Neural progenitor cell (in vitro differentiated cells): ENCODE results near the gene PPFIA4. TPM values are rescaled to one million over a fixed set of nuclear protein-coding genes. Genes with fewer than 3 reads are reported as not detected.

Experiments used
- DNase-seq: peaks from one replicate; pipeline ENCODE4 v3.0.0-alpha.2; 2016; ENCODE audit warnings: low spot score
- H2AFZ ChIP-seq: fragments of 200-600 bp; sonication (generic); replicated peaks from 2 replicates; pipeline ENCODE4 v1.6.1; 2016; ENCODE audit warnings: antibody characterized with exemption
- H3F3A ChIP-seq: fragments of 200-600 bp; sonication (generic); 2 replicates; pipeline ENCODE4 v1.6.1; 2016; ENCODE audit warnings: antibody characterized with exemption, low read depth
- H3K27ac ChIP-seq: fragments of 200-600 bp; sonication (generic); 2 replicates; pipeline ENCODE4 v1.5.1; 2016; ENCODE audit warnings: mild to moderate bottlenecking
- H3K27me3 ChIP-seq: fragments of 200-600 bp; sonication (generic); 2 replicates; pipeline ENCODE4 v1.6.1; 2016; ENCODE audit warnings: mild to moderate bottlenecking, moderate library complexity
- H3K36me3 ChIP-seq: fragments of 200-600 bp; sonication (generic); 2 replicates; pipeline ENCODE4 v1.5.1; 2016
- H3K4me1 ChIP-seq: fragments of 200-600 bp; sonication (generic); 2 replicates; pipeline ENCODE4 v1.6.1; 2016; ENCODE audit warnings: mixed run types
- H3K4me2 ChIP-seq: fragments of 200-600 bp; sonication (generic); 2 replicates; pipeline ENCODE4 v1.6.1; 2016
- H3K4me3 ChIP-seq: fragments of 200-600 bp; sonication (generic); 2 replicates; pipeline ENCODE4 v1.5.1; 2016
- H3K79me2 ChIP-seq: fragments of 200-600 bp; sonication (generic); 2 replicates; pipeline ENCODE4 v1.6.1; 2016; ENCODE audit warnings: low read depth
- H3K9ac ChIP-seq: fragments of 200-600 bp; sonication (generic); 2 replicates; pipeline ENCODE4 v1.6.1; 2016
- H3K9me3 ChIP-seq: fragments of 200-600 bp; sonication (generic); 2 replicates; pipeline ENCODE4 v1.5.1; 2016; ENCODE audit warnings: low read depth
- H4K20me1 ChIP-seq: fragments of 200-600 bp; sonication (generic); 2 replicates; pipeline ENCODE4 v1.6.1; 2016; ENCODE audit warnings: low read depth
- H3K27ac Mint-ChIP-seq: 3 replicates; pipeline ENCODE4 v1.8.0; 2021; ENCODE audit warnings: mixed read lengths
- H3K27me3 Mint-ChIP-seq: 2 replicates; pipeline ENCODE4 v1.8.0; 2022; ENCODE audit warnings: low read depth, mild to moderate bottlenecking, inconsistent platforms, moderate library complexity, mixed read lengths; ENCODE audit not compliant: insufficient read depth
- H3K36me3 Mint-ChIP-seq: 3 replicates; pipeline ENCODE4 v1.8.0; 2021; ENCODE audit warnings: mixed read lengths
- H3K4me1 Mint-ChIP-seq: 3 replicates; pipeline ENCODE4 v1.8.0; 2021; ENCODE audit warnings: mixed read lengths
- H3K4me3 Mint-ChIP-seq: 3 replicates; pipeline ENCODE4 v1.8.0; 2021; ENCODE audit warnings: mild to moderate bottlenecking, moderate library complexity, mixed read lengths
- H3K9me3 Mint-ChIP-seq: 3 replicates; pipeline ENCODE4 v1.8.0; 2020; ENCODE audit warnings: mixed read lengths
- EZH2 ChIP-seq: fragments of 200-600 bp; sonication (generic); IDR thresholded peaks from 2 replicates; pipeline ENCODE4 v1.6.1; 2017; ENCODE audit warnings: antibody characterized with exemption, mild to moderate bottlenecking, moderate library complexity
- EZH2phosphoT487 ChIP-seq: fragments of 200-600 bp; sonication (generic); IDR thresholded peaks from 2 replicates; pipeline ENCODE4 v1.6.1; 2017; ENCODE audit warnings: antibody characterized with exemption
- total RNA-seq: library from RNA; depleted of rRNA; stranded (reverse); fragments of >200 nt; gene quantifications from 2 replicates; pipeline ENCODE4 v1.2.3, GENCODE V29; 2015; ENCODE audit warnings: low replicate concordance
- TF ChIP-seq, protein P1 (sequence below): fragments of 200-600 bp; sonication (generic); IDR thresholded peaks from 2 replicates; pipeline ENCODE4 v1.5.1; 2017; ENCODE audit warnings: antibody characterized with exemption, mild to moderate bottlenecking

Gene PPFIA4
- total RNA-seq, 1 donor from 2014 or later: 23.5 TPM

DNA sequence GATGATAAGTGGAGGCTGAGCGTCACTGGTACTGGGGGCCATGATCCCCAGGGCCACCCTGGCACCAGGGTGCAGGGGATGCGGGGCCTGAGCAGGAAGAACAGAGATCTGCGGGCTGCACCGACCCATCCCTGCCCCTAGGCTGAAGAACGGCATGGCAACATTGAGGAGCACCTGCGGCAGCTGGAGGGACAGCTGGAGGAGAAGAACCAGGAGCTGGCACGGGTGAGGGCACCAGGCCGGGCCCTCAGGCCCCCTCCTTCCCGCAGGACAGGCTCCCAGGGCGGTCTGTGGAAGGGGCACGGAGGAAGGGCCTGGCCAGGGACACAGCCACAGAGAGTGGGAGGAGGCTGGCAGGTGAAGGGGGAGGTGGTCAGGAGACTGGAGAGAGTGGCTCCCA, 21.8 kb downstream of the PPFIA4 start:
- TF ChIP-seq EZH2: no peak
- TF ChIP-seq, protein P1, sequence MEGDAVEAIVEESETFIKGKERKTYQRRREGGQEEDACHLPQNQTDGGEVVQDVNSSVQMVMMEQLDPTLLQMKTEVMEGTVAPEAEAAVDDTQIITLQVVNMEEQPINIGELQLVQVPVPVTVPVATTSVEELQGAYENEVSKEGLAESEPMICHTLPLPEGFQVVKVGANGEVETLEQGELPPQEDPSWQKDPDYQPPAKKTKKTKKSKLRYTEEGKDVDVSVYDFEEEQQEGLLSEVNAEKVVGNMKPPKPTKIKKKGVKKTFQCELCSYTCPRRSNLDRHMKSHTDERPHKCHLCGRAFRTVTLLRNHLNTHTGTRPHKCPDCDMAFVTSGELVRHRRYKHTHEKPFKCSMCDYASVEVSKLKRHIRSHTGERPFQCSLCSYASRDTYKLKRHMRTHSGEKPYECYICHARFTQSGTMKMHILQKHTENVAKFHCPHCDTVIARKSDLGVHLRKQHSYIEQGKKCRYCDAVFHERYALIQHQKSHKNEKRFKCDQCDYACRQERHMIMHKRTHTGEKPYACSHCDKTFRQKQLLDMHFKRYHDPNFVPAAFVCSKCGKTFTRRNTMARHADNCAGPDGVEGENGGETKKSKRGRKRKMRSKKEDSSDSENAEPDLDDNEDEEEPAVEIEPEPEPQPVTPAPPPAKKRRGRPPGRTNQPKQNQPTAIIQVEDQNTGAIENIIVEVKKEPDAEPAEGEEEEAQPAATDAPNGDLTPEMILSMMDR: peak; percentile 3
- Histone ChIP-seq H3F3A (no peaks in the 10 kb centered on the region), H3K4me1 (peaks cover 6% of the 10 kb centered on the region), H3K27ac (no peak overlapping the region), H3K9me3 (no peaks in the 10 kb centered on the region), H3K27me3 (no peaks in the 10 kb centered on the region), H3K79me2 (no peaks in the 10 kb centered on the region), H3K9ac (no peak overlapping the region), H3K4me3 (no peak overlapping the region), H4K20me1 (no peaks in the 10 kb centered on the region), H2AFZ (no peak overlapping the region), H3K4me2 (no peak overlapping the region), H3K36me3 (no peaks in the 10 kb centered on the region)
- H3K27me3 Mint-ChIP-seq: peaks cover 5% of the 10 kb centered on the region
- H3K36me3 Mint-ChIP-seq: peaks cover 22% of the 10 kb centered on the region
- no peak for DNase-seq
- H3K4me1 Mint-ChIP-seq: peaks cover 35% of the 10 kb centered on the region
- peak overlapping the region; percentile 19 for H3K4me3 Mint-ChIP-seq
- no peaks in the 10 kb centered on the region for H3K9me3 Mint-ChIP-seq
- peak overlapping the region; percentile 51 for H3K27ac Mint-ChIP-seq

- no peak overlapping the region for H3K27ac ChIP-seq
- H3K4me1 ChIP-seq: peaks cover 8% of the 10 kb centered on the region
- Mint-ChIP-seq H3K27ac (no peak overlapping the region), H3K36me3 (peaks cover 19% of the 10 kb centered on the region), H3K4me1 (peaks cover 35% of the 10 kb centered on the region), H3K4me3 (no peak overlapping the region), H3K27me3 (peaks cover 5% of the 10 kb centered on the region), H3K9me3 (no peaks in the 10 kb centered on the region)
- H4K20me1 ChIP-seq: no peaks in the 10 kb centered on the region
- no peak overlapping the region for H2AFZ ChIP-seq
- no peak for TF ChIP-seq EZH2
- TF ChIP-seq, protein P1: peak; percentile 44
- TF ChIP-seq EZH2phosphoT487: no peak
- no peaks in the 10 kb centered on the region for H3K36me3 ChIP-seq
- no peaks in the 10 kb centered on the region for H3K79me2 ChIP-seq
- DNase-seq: peak; percentile 81
- no peaks in the 10 kb centered on the region for H3K27me3 ChIP-seq
- H3K4me2 ChIP-seq: no peak overlapping the region
- no peak overlapping the region for H3K9ac ChIP-seq
- no peak overlapping the region for H3K4me3 ChIP-seq
- H3F3A ChIP-seq: no peaks in the 10 kb centered on the region
- no peaks in the 10 kb centered on the region for H3K9me3 ChIP-seq
Observed at GRCh38 chr1:203048555-203049051, 22.3 kb downstream of the PPFIA4 start.

- no peak for DNase-seq
- Histone ChIP-seq H3K4me3 (no peak overlapping the region), H3K4me1 (peaks cover 13% of the 10 kb centered on the region), H2AFZ (no peak overlapping the region), H3K36me3 (no peaks in the 10 kb centered on the region), H3K27ac (no peak overlapping the region), H3K79me2 (no peaks in the 10 kb centered on the region), H3K9ac (no peak overlapping the region), H3K4me2 (no peak overlapping the region), H3F3A (no peaks in the 10 kb centered on the region), H3K9me3 (no peaks in the 10 kb centered on the region), H4K20me1 (no peaks in the 10 kb centered on the region), H3K27me3 (no peaks in the 10 kb centered on the region)
- Mint-ChIP-seq H3K27ac (no peak overlapping the region), H3K4me1 (peaks cover 35% of the 10 kb centered on the region), H3K4me3 (no peak overlapping the region), H3K36me3 (peaks cover 19% of the 10 kb centered on the region), H3K27me3 (peaks cover 5% of the 10 kb centered on the region), H3K9me3 (no peaks in the 10 kb centered on the region)
- no peak for TF ChIP-seq EZH2
- TF ChIP-seq, protein P1: no peak
- no peak for TF ChIP-seq EZH2phosphoT487
Observed at GRCh38 chr1:203049077-203049476, 22.8 kb downstream of the PPFIA4 start.
